GM12891 (cell line): ENCODE results near the gene RNF167.

Experiments used
- PAX5 ChIP-seq: IDR thresholded peaks from 2 replicates; pipeline ENCODE4 v1.6.1; 2011; ENCODE audit warnings: low read length, moderate library complexity, mild to moderate bottlenecking; ENCODE audit not compliant: insufficient read depth, severe bottlenecking
- POLR2A ChIP-seq: IDR thresholded peaks from 2 replicates; pipeline ENCODE4 v1.6.1; 2011; ENCODE audit warnings: low read depth, low read length, control low read depth
- POLR2AphosphoS5 ChIP-seq: IDR thresholded peaks from 2 replicates; pipeline ENCODE4 v1.6.1; 2011; ENCODE audit warnings: low read depth, low read length, control low read depth
- POU2F2 ChIP-seq: IDR thresholded peaks from 2 replicates; pipeline ENCODE4 v1.6.1; 2011; ENCODE audit warnings: low read depth, mild to moderate bottlenecking, control low read depth, low read length, moderate library complexity
- SPI1 ChIP-seq: IDR thresholded peaks from 2 replicates; pipeline ENCODE4 v1.6.1; 2011; ENCODE audit warnings: low read depth, low read length, control low read depth
- TAF1 ChIP-seq: IDR thresholded peaks from 2 replicates; pipeline ENCODE4 v1.6.1; 2011; ENCODE audit warnings: low read depth, low read length, control low read depth

DNA sequence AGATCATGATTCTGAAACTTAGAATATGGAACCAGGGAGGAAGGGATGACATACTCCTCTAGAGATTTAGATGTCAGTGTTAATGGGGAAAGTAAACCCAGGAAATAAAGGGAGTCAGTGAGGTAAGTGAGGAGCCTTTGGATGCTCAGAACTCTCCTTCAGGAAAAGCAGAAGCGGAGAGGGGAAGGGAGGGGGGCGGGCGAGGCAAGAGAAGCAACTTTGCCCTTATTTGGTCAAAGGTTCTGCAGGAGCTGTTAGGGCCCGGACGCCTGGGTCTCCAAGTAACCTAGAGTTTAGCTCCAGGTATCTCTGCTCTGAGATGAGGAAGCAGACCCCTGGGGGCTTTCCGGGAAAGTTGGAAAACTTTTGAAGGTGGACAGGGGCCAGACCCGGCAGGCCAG lies 6.9 kb downstream of the RNF167 start:
- 0 out of 2 replicates have a peak, but pooled peaks have one; percentile 36 for TF ChIP-seq POLR2A
- TF ChIP-seq POLR2AphosphoS5, result peak; percentile 26; the same call in 1 of the 2 replicates
- 0 out of 2 replicates have a peak, but pooled peaks have one; percentile 14 for TF ChIP-seq TAF1
- peak; percentile 56 for TF ChIP-seq SPI1
- TF ChIP-seq PAX5, result no peak
- TF ChIP-seq POU2F2, result 0 out of 2 replicates have a peak, but pooled peaks have one; percentile 12
